ENCODE data around the gene PPP1R16B. TPM values are rescaled to one million over a fixed set of nuclear protein-coding genes. Genes with fewer than 3 reads are reported as not detected.
A peak's percentile ranks its signal among the peaks of the same experiment; 100 is the strongest.

The PPP1R16B gene
- total RNA-seq, 1 experiment from 2014 or later, result 0.15 TPM

GRCh38 chr20:38800882-38801281, 4.6 kb upstream of the PPP1R16B start:
- Histone ChIP-seq H3K9me2 (replicated peaks; ENCODE audit: insufficient read depth, low read length) (no peaks in the 10 kb centered on the region), H3K27ac (ENCODE audit: low read length) (no peak overlapping the region), H3K4me2 (ENCODE audit: low read depth, low read length, poor library complexity, severe bottlenecking) (no peak overlapping the region), H4K20me1 (ENCODE audit: insufficient read depth, low read depth, low read length) (no peaks in the 10 kb centered on the region), H3K9me3 (ENCODE audit: low read length) (no peaks in the 10 kb centered on the region), H3K36me3 (ENCODE audit: insufficient read depth, low read length) (no peaks in the 10 kb centered on the region), H3K4me3 (ENCODE audit: low read length) (no peak overlapping the region), H3K27me3 (ENCODE audit: low read length) (no peaks in the 10 kb centered on the region), H3K9ac (ENCODE audit: low read length) (no peak overlapping the region), H3K79me2 (ENCODE audit: low read length) (no peaks in the 10 kb centered on the region), H3K4me1 (ENCODE audit: low read length) (peaks cover 4% of the 10 kb centered on the region), H2AFZ (ENCODE audit: low read length) (no peak overlapping the region)
- no peak for DNase-seq

DNA sequence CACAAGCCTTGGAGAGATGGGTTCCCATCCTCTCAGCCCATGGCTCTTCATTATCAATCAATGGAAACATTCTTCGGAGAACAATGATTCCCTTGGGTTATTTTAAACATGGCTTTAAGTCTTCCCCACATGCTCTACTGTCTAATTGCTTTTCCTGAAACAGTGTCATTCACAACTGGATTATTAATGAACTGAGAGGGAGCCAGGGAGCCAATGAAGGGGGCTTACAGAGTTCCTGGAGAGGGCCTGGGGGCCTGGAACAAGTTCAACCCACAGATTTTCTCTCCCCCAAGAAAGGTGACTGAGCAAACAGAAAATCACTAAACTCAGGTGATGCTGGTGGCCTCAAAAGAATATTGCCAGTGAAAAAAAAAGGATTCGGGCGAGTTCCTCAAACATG, 1.3 kb upstream of the PPP1R16B start:
- H2AFZ ChIP-seq (ENCODE audit: low read length), result no peak overlapping the region
- no peak for DNase-seq
- no peak overlapping the region for H3K4me2 ChIP-seq (ENCODE audit: low read depth, low read length, poor library complexity, severe bottlenecking)
- H3K27ac ChIP-seq (ENCODE audit: low read length), result no peak overlapping the region
- H3K9me3 ChIP-seq (ENCODE audit: low read length), result no peaks in the 10 kb centered on the region
- no peaks in the 10 kb centered on the region for H3K27me3 ChIP-seq (ENCODE audit: low read length)
- H3K79me2 ChIP-seq (ENCODE audit: low read length), result no peaks in the 10 kb centered on the region
- no peaks in the 10 kb centered on the region for H4K20me1 ChIP-seq (ENCODE audit: insufficient read depth, low read depth, low read length)
- no peak overlapping the region for H3K9ac ChIP-seq (ENCODE audit: low read length)
- H3K4me1 ChIP-seq (ENCODE audit: low read length), result peaks cover 11% of the 10 kb centered on the region
- no peaks in the 10 kb centered on the region for H3K36me3 ChIP-seq (ENCODE audit: insufficient read depth, low read length)
- H3K4me3 ChIP-seq (ENCODE audit: low read length), result no peak overlapping the region
- H3K9me2 ChIP-seq (replicated peaks; ENCODE audit: insufficient read depth, low read length), result no peaks in the 10 kb centered on the region

GRCh38 chr20:38804682-38805501, 605 bp upstream of the PPP1R16B start:
- no peak overlapping the region for H2AFZ ChIP-seq (ENCODE audit: low read length)

GRCh38 chr20:38805958-38806854, 709 bp downstream of the PPP1R16B start:
- Histone ChIP-seq H3K79me2 (ENCODE audit: low read length) (no peaks in the 10 kb centered on the region), H3K4me2 (ENCODE audit: low read depth, low read length, poor library complexity, severe bottlenecking) (peak overlapping the region; percentile 66), H3K36me3 (ENCODE audit: insufficient read depth, low read length) (no peaks in the 10 kb centered on the region), H3K27ac (ENCODE audit: low read length) (no peak overlapping the region), H3K9ac (ENCODE audit: low read length) (0 out of 2 replicates have a peak overlapping the region, but pooled peaks have one; percentile 27), H3K9me3 (ENCODE audit: low read length) (no peaks in the 10 kb centered on the region), H3K9me2 (replicated peaks; ENCODE audit: insufficient read depth, low read length) (no peaks in the 10 kb centered on the region), H3K4me3 (ENCODE audit: low read length) (peak overlapping the region; percentile 57), H3K27me3 (ENCODE audit: low read length) (no peaks in the 10 kb centered on the region), H3K4me1 (ENCODE audit: low read length) (peaks cover 11% of the 10 kb centered on the region), H4K20me1 (ENCODE audit: insufficient read depth, low read depth, low read length) (no peaks in the 10 kb centered on the region), H2AFZ (ENCODE audit: low read length) (peak overlapping the region; percentile 56; the same call in 1 of the 2 replicates)
- DNase-seq, result no peak

More at GRCh38 chr20:38804682-38805501, 605 bp upstream of the PPP1R16B start:
- Histone ChIP-seq H3K9ac (ENCODE audit: low read length) (no peak overlapping the region), H3K4me1 (ENCODE audit: low read length) (peaks cover 11% of the 10 kb centered on the region), H3K27me3 (ENCODE audit: low read length) (no peaks in the 10 kb centered on the region), H3K9me2 (replicated peaks; ENCODE audit: insufficient read depth, low read length) (no peaks in the 10 kb centered on the region), H3K79me2 (ENCODE audit: low read length) (no peaks in the 10 kb centered on the region), H3K27ac (ENCODE audit: low read length) (no peak overlapping the region), H3K4me2 (ENCODE audit: low read depth, low read length, poor library complexity, severe bottlenecking) (peak overlapping the region; percentile 66), H3K36me3 (ENCODE audit: insufficient read depth, low read length) (no peaks in the 10 kb centered on the region), H4K20me1 (ENCODE audit: insufficient read depth, low read depth, low read length) (no peaks in the 10 kb centered on the region), H3K9me3 (ENCODE audit: low read length) (no peaks in the 10 kb centered on the region), H3K4me3 (ENCODE audit: low read length) (no peak overlapping the region; the same call in 1 of the 2 replicates)
- DNase-seq, result no peak

- no peak overlapping the region for H3K4me2 ChIP-seq (ENCODE audit: low read depth, low read length, poor library complexity, severe bottlenecking)
- DNase-seq, result no peak
- no peaks in the 10 kb centered on the region for H3K9me3 ChIP-seq (ENCODE audit: low read length)
- H3K4me1 ChIP-seq (ENCODE audit: low read length), result peaks cover 11% of the 10 kb centered on the region
- H2AFZ ChIP-seq (ENCODE audit: low read length), result no peak overlapping the region
- H3K79me2 ChIP-seq (ENCODE audit: low read length), result no peaks in the 10 kb centered on the region
- no peaks in the 10 kb centered on the region for H3K27me3 ChIP-seq (ENCODE audit: low read length)
- no peak overlapping the region for H3K27ac ChIP-seq (ENCODE audit: low read length)
- H3K36me3 ChIP-seq (ENCODE audit: insufficient read depth, low read length), result no peaks in the 10 kb centered on the region
- H3K9ac ChIP-seq (ENCODE audit: low read length), result no peak overlapping the region
- no peaks in the 10 kb centered on the region for H4K20me1 ChIP-seq (ENCODE audit: insufficient read depth, low read depth, low read length)
- H3K9me2 ChIP-seq (replicated peaks; ENCODE audit: insufficient read depth, low read length), result no peaks in the 10 kb centered on the region
- H3K4me3 ChIP-seq (ENCODE audit: low read length), result no peak overlapping the region; the same call in 1 of the 2 replicates
These were observed 1.6 kb downstream of the PPP1R16B start for GRCh38 chr20:38806855-38807655.

GRCh38 chr20:38809942-38810341, 4.4 kb downstream of the PPP1R16B start:
- no peak overlapping the region for H3K27ac ChIP-seq (ENCODE audit: low read length)
- H3K9me3 ChIP-seq (ENCODE audit: low read length), result no peaks in the 10 kb centered on the region
- no peak for DNase-seq
- H2AFZ ChIP-seq (ENCODE audit: low read length), result no peak overlapping the region
- peaks cover 11% of the 10 kb centered on the region for H3K4me1 ChIP-seq (ENCODE audit: low read length)
- H3K9ac ChIP-seq (ENCODE audit: low read length), result no peak overlapping the region
- H3K4me2 ChIP-seq (ENCODE audit: low read depth, low read length, poor library complexity, severe bottlenecking), result no peak overlapping the region
- no peaks in the 10 kb centered on the region for H3K79me2 ChIP-seq (ENCODE audit: low read length)
- no peak overlapping the region for H3K4me3 ChIP-seq (ENCODE audit: low read length)
- no peaks in the 10 kb centered on the region for H3K36me3 ChIP-seq (ENCODE audit: insufficient read depth, low read length)
- H3K27me3 ChIP-seq (ENCODE audit: low read length), result no peaks in the 10 kb centered on the region
- no peaks in the 10 kb centered on the region for H4K20me1 ChIP-seq (ENCODE audit: insufficient read depth, low read depth, low read length)
- H3K9me2 ChIP-seq (replicated peaks; ENCODE audit: insufficient read depth, low read length), result no peaks in the 10 kb centered on the region

DNA sequence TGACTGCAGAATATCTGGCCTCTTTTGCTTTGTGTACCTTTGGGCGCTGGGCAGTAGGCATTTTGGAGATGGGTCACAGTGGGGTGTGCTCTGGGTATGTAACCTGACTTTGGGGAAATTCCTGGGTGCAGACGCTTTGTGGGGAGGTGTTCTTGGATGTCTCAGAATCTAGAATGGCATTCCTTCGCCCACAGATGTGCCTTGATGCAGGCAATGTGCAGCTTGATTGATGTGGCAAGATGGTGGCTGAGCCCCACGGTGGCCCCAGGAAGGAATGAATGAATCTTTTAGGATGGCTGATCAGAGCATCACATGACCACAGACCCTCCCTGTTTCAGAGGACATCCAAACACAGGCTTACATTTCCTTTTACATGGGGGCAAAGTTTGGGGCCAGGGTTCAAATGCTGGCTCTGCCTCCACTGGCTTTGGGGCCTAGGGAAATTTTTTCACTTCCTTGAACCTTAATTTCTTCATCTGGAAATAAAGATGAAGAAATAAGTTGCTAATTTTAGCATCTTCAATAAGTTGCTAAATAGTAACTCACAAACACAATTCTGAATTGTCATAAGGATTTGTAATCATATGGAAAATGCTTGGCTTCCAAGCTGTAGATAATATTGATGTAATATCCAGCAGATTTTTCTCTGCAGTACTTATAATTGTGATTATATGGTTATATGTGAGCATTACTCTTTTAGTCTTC, 5.6 kb downstream of the PPP1R16B start:
- H3K9me2 ChIP-seq (replicated peaks; ENCODE audit: insufficient read depth, low read length), result no peaks in the 10 kb centered on the region
- no peak overlapping the region for H3K27ac ChIP-seq (ENCODE audit: low read length)
- H3K9ac ChIP-seq (ENCODE audit: low read length), result no peak overlapping the region
- no peak for DNase-seq
- H3K9me3 ChIP-seq (ENCODE audit: low read length), result no peaks in the 10 kb centered on the region
- peaks cover 5% of the 10 kb centered on the region for H3K4me1 ChIP-seq (ENCODE audit: low read length)
- H3K4me3 ChIP-seq (ENCODE audit: low read length), result no peak overlapping the region
- no peak overlapping the region for H3K4me2 ChIP-seq (ENCODE audit: low read depth, low read length, poor library complexity, severe bottlenecking)
- no peak overlapping the region for H2AFZ ChIP-seq (ENCODE audit: low read length)
- no peaks in the 10 kb centered on the region for H3K36me3 ChIP-seq (ENCODE audit: insufficient read depth, low read length)
- no peaks in the 10 kb centered on the region for H3K79me2 ChIP-seq (ENCODE audit: low read length)
- H4K20me1 ChIP-seq (ENCODE audit: insufficient read depth, low read depth, low read length), result no peaks in the 10 kb centered on the region
- no peaks in the 10 kb centered on the region for H3K27me3 ChIP-seq (ENCODE audit: low read length)
